Testis (tissue), 3 donors: ENCODE measurements around the gene UGT1A10. TPM values are rescaled to one million over a fixed set of nuclear protein-coding genes. Genes with fewer than 3 reads are reported as not detected.

Experiments
- DNase-seq: peaks from one replicate; pipeline ENCODE4 v3.0.0-alpha.2; 2019
- H3K27ac ChIP-seq, 2 donors: fragments of 200-600 bp; sonication (generic); one replicate each; pipeline ENCODE4 v1.5.1; 2019
- H3K27me3 ChIP-seq: fragments of 200-600 bp; sonication (generic); one replicate; pipeline ENCODE4 v1.5.1; 2019
- H3K36me3 ChIP-seq: fragments of 200-600 bp; sonication (generic); one replicate; pipeline ENCODE4 v1.5.1; 2017; ENCODE audit warnings: low read depth; ENCODE audit errors: missing control alignments
- H3K4me1 ChIP-seq: fragments of 200-600 bp; sonication (generic); one replicate; pipeline ENCODE4 v1.5.1; 2019
- H3K4me3 ChIP-seq, 2 donors: fragments of 200-600 bp; sonication (generic); one replicate each; pipeline ENCODE4 v1.5.1; 2017 to 2019
- H3K9me3 ChIP-seq: fragments of 200-600 bp; sonication (generic); one replicate; pipeline ENCODE4 v1.5.1; 2017
- POLR2A ChIP-seq: fragments of 450-650 bp; IDR thresholded peaks from one replicate; pipeline ENCODE4 v1.6.1; 2017; ENCODE audit warnings: antibody characterized with exemption, mild to moderate bottlenecking, moderate library complexity
- WGBS, 2 donors: methylation state at CpG; one replicate each; pipeline ENCODE4 v1.1.5; 2018; 5-methylcytosine and 5-hydroxymethylcytosine counted together
- intact Hi-C: fragments of 100-400 bp; cut with DNase I; formaldehyde crosslinking; loops from one replicate; pipeline ENCODE4 v1.15.1; 2023; ENCODE audit warnings: low total_unique reads
- polyA plus RNA-seq: library from polyadenylated mRNA; stranded (reverse); fragments of 350-450 nt; fragmentation: Illumina TruSeq; extraction: RNeasy Lipid Tissue Mini Kit (QIAGEN cat#74804); gene quantifications from one replicate; pipeline ENCODE4 v1.2.3, GENCODE V29; 2014; ENCODE audit warnings: low read depth, low replicate concordance; ENCODE audit not compliant: insufficient read depth
- total RNA-seq, 2 donors: library from RNA; depleted of rRNA; stranded (reverse); fragments of >200 nt; gene quantifications; one replicate each; pipeline ENCODE4 v1.2.3, GENCODE V29; 2016
- TF ChIP-seq, protein P1 (sequence below), 3 experiments: fragments of 450-650 bp in 2 of 3; fragments of 200-600 bp in 1 of 3; sonication (generic) in 1 of 3; IDR thresholded peaks; one replicate each; pipeline ENCODE4 v1.5.1; 2016 to 2019; ENCODE audit warnings: antibody characterized with exemption in 3 of 3, mild to moderate bottlenecking in 2 of 3, moderate library complexity in 1 of 3

UGT1A10 gene
- total and polyA plus RNA-seq, 3 donors from 2014 or later, result 0.29 to 0.68 (median 0.31) TPM

DNA sequence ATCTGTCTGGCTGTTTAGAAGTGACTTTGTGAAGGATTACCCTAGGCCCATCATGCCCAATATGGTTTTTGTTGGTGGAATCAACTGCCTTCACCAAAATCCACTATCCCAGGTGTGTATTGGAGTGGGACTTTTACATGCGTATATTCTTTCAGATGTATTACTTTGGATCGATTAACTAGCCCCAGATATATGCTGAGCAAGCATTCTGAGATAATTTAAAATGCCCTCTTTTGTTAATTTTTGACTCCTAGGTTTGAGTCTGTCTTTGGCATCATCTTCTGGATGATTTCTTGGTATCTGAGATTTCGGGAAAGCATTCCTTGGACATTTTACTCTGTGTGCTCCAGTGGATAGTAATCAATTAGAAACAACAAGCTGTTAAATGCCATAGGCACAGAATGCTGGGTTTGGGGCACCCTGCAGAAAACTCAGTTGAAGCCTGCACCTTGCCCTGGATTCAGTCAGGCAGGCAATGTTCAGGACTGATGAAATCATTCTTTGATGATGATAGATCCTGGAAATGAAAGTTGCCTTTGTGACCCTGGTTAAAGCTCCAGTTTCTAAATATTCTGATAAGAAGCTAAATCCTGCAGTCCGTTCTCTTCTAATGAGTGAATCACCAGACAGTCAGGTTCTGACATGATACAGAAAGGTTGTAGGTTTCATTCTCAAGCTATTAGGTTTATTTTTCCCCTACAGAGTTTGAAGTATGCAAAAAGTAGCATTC, 125.0 kb downstream of the UGT1A10 start:
- no peak for DNase-seq
- H3K4me3 ChIP-seq, result no peak overlapping the region
- 80 to 83% methylated on average over 4 of the region's 4 CpGs for WGBS, 2 donors
- H3K36me3 ChIP-seq, result no peaks in the 10 kb centered on the region
- H3K27me3 ChIP-seq, result no peaks in the 10 kb centered on the region
- intact Hi-C loops, result no loop called here
- H3K27ac ChIP-seq, result no peak overlapping the region
- H3K4me1 ChIP-seq, result no peaks in the 10 kb centered on the region
- TF ChIP-seq, protein P1, sequence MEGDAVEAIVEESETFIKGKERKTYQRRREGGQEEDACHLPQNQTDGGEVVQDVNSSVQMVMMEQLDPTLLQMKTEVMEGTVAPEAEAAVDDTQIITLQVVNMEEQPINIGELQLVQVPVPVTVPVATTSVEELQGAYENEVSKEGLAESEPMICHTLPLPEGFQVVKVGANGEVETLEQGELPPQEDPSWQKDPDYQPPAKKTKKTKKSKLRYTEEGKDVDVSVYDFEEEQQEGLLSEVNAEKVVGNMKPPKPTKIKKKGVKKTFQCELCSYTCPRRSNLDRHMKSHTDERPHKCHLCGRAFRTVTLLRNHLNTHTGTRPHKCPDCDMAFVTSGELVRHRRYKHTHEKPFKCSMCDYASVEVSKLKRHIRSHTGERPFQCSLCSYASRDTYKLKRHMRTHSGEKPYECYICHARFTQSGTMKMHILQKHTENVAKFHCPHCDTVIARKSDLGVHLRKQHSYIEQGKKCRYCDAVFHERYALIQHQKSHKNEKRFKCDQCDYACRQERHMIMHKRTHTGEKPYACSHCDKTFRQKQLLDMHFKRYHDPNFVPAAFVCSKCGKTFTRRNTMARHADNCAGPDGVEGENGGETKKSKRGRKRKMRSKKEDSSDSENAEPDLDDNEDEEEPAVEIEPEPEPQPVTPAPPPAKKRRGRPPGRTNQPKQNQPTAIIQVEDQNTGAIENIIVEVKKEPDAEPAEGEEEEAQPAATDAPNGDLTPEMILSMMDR (IDR thresholded peaks at IDR 0.05), result no peak
- no peaks in the 10 kb centered on the region for H3K9me3 ChIP-seq

GRCh38 chr2:233764264-233764663, 128.0 kb downstream of the UGT1A10 start:
- Histone ChIP-seq H3K36me3 (no peaks in the 10 kb centered on the region), H3K27ac (no peak overlapping the region), H3K9me3 (no peaks in the 10 kb centered on the region), H3K27me3 (no peaks in the 10 kb centered on the region), H3K4me1 (no peaks in the 10 kb centered on the region), H3K4me3 (no peak overlapping the region)
- no peak for DNase-seq
- 72 to 75% methylated on average over 7 of the region's 7 CpGs for WGBS, 2 donors
- intact Hi-C loops, result no loop called here
- TF ChIP-seq POLR2A, result no peak
- TF ChIP-seq, protein P1 (IDR thresholded peaks at IDR 0.05), result no peak

DNA sequence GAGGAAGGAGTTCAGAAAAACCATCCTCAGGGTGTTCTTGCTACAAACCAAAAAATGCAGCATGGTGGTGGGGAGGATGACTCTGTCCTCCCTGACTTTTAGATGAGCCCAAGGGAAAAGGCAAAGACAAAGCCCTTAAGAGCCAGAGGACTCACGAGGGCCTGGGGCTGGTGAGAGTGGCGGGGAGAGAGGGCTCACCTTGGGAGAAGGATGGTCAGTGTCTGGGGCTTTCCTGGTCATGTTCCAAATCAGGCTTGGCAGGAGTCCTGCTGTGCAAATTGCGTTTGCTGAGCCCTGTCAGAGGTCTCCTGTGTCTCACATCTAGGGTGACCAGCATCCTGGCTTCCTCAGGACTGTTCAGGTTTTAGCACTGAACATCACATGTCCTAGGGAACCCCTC, 128.5 kb downstream of the UGT1A10 start:
- H3K27ac ChIP-seq, result no peak overlapping the region
- no peak for DNase-seq
- no peaks in the 10 kb centered on the region for H3K9me3 ChIP-seq
- 57 to 67% methylated on average over 3 of the region's 3 CpGs for WGBS, 2 donors
- H3K4me1 ChIP-seq, result no peaks in the 10 kb centered on the region
- H3K27me3 ChIP-seq, result no peaks in the 10 kb centered on the region
- intact Hi-C loops, result no loop called here
- TF ChIP-seq, protein P1 (IDR thresholded peaks at IDR 0.05), result no peak
- TF ChIP-seq POLR2A, result no peak
- no peaks in the 10 kb centered on the region for H3K36me3 ChIP-seq
- H3K4me3 ChIP-seq, result no peak overlapping the region

DNA sequence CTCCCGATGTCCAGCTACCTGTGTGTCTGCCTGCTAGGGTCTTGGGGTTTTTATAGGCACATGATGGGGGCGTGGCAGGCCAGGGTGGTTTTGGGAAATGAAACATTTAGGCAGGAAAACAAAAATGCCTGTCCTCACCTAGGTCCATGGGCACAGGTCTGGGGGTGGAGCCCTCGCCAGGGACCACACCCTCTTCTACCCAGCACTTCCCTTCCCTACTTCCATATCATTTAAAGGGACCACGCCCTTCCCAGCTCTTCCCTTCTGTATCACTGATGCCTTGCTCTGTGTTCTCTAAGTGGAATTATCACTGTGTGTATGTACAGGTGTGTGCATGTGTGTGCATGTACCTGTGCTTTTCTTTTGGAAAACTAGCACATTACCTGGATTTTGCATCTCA, 130.2 kb downstream of the UGT1A10 start:
- intact Hi-C loops, result no loop called here
- no peak for TF ChIP-seq POLR2A
- TF ChIP-seq, protein P1 (IDR thresholded peaks at IDR 0.05), result no peak
- WGBS, 2 donors, result 56 to 68% methylated on average over 4 of the region's 4 CpGs

GRCh38 chr2:233768076-233768475, 131.8 kb downstream of the UGT1A10 start:
- H3K4me3 ChIP-seq, result no peak overlapping the region
- H3K9me3 ChIP-seq, result no peaks in the 10 kb centered on the region
- H3K27me3 ChIP-seq, result no peaks in the 10 kb centered on the region
- H3K4me1 ChIP-seq, result no peaks in the 10 kb centered on the region
- no peaks in the 10 kb centered on the region for H3K36me3 ChIP-seq
- intact Hi-C loops, result no loop called here
- WGBS, 2 donors, result 83 to 88% methylated on average over 4 of the region's 4 CpGs
- no peak overlapping the region for H3K27ac ChIP-seq
- TF ChIP-seq, protein P1 (IDR thresholded peaks at IDR 0.05), result no peak
- no peak for TF ChIP-seq POLR2A
- no peak for DNase-seq

More for the DNA sequence above, 130.2 kb downstream of the UGT1A10 start:
- Histone ChIP-seq H3K27ac (no peak overlapping the region), H3K9me3 (no peaks in the 10 kb centered on the region), H3K36me3 (no peaks in the 10 kb centered on the region), H3K27me3 (no peaks in the 10 kb centered on the region), H3K4me1 (no peaks in the 10 kb centered on the region), H3K4me3 (no peak overlapping the region)
- DNase-seq, result no peak
